GM21529 (cell line): ENCODE measurements around the gene SLC26A11.

Source experiments
- ATAC-seq: cut with Tn5 transposase; IDR thresholded peaks from one replicate; pipeline ENCODE4 v1.9.1; 2021; ENCODE audit not compliant: unreplicated experiment

The SLC26A11 gene

GRCh38 chr17:80220054-80220735 is at the start of gene SLC26A11, which contains the start of gene SGSH:
Gene SLC26A11 (plus strand): TSS chr17:80220427. CDS start chr17:80221561, 1,134 bp downstream.
Gene SGSH (minus strand): TSS chr17:80220333. CDS start chr17:80220313, 20 bp downstream.
- ATAC-seq = peak; percentile 34

DNA sequence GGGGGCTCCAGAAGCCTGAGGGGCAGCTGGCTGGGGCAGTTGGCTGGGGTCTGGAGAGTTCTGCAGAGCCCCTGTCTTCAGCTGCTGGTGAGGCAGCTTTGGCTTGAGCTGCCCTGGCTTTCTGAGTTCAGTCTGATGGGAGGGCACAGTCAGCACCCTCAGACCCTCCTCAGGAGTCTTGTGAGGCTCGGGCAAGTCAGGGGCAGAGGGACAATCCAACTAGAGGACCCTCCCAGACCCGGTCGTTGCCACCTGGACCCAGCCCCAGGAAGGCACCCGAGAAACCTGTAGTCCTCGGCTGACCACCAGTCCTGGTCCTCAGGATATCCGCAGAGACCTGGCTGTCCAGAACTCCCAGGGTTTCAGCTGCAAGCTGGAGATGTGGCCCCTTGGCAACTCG is 48.5 kb upstream of the SLC26A11 start:
- ATAC-seq = no peak

DNA sequence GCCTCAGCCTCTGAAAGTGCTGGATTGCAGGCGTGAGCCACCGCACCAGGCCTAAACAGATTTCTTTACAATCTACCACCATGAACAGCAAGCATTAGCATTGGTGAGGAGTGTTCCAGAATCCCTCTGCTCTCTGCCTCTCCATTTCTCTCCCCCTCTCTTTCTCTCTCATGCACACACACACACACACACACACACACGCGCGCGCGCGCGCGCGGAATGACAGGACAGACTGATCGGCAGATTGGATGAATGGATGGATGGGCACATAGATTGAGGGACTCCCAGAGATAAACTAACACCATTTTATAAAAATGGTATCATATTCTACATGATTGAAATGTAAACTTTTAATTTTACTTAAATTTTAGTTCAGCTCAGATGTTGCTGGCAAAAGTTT is 47.1 kb upstream of the SLC26A11 start:
- ATAC-seq = no peak

DNA sequence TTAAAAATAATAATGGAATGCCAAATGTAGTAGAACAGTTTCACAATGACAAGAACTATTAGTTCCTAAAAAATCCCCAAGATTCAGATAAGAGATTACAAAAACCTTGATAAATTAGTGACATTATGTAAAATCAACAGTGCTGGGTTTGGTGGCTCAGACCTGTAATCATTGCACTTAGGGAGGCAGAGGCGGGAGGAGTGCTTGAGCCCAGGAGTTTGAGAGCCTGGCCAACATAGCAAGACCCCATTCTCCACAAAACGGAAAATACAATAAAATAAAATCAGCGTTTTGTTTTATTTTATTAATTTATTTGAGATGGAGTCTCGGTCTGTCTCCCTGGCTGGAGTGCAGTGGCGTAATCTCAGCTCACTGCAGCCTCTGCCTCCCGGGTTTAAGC is 46.3 kb upstream of the SLC26A11 start:
- no peak for ATAC-seq

GRCh38 chr17:80176757-80177156 is 43.5 kb upstream of the SLC26A11 start:
- ATAC-seq = no peak

DNA sequence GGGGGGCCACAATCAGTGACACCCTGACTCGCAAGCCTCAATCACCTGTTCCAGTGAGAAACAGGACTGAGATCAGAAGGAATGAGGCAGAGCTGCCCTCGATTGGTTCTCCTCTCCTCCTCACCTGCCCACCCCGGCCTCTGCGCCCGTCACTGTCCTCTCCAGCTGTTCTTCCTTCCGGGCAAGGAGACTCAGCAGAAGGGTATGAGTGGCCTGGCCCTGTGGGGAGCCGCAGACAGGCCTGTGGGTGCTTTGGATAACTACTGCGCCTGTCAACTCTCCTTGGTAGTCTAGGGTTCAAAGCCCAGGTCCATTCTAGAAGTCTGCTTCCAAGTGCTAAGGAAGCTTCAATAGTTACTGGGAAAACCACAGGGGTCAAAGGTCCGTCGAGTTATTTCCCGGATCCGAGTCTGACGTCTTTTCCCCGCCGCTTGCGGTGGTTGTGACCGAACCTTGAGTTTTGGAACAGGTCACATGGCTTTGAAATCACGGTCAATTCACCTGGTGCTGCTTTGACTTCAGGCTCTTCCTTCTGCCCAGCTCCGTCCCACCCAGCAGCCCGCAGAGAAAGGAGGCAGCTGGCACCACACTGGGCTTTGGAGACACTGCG is 42.1 kb upstream of the SLC26A11 start:
- ATAC-seq = no peak

DNA sequence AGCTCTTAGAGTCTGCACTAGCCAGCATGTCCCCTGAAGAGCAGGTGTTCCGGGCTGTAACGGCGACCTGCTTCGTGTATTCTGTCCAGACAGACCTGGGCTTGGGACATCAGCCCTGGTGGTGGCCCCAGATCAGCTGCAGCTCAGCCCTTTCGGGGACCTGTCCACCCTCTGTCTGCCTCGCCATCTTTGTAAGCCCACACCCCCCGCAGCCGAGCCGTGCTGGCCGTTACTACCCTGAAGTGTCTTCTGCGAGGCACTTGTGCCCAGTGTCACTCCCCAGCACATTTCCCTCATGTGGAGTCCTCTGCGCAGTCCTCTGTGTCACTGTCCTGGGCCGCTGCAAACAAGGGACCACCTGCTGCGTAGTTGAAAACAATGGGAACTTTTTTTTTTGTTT is 40.0 kb upstream of the SLC26A11 start:
- no peak for ATAC-seq

DNA sequence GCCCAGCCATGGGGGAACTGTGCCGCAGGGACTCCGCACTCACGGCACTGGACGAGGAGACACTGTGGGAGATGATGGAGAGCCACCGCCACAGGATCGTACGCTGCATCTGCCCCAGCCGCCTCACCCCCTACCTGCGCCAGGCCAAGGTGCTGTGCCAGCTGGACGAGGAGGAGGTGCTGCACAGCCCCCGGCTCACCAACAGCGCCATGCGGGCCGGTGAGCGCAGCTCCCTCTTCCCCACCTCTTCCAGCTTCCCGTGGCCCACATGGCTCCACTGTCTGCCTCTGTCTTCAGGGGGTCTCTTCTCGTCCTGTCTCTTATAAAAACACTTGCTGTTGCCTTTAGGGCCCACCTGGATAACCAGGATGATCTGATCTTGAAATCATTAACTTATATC is 38.8 kb upstream of the SLC26A11 start:
- ATAC-seq = no peak

GRCh38 chr17:80182118-80182844 is 37.9 kb upstream of the SLC26A11 start:
- ATAC-seq = no peak

DNA sequence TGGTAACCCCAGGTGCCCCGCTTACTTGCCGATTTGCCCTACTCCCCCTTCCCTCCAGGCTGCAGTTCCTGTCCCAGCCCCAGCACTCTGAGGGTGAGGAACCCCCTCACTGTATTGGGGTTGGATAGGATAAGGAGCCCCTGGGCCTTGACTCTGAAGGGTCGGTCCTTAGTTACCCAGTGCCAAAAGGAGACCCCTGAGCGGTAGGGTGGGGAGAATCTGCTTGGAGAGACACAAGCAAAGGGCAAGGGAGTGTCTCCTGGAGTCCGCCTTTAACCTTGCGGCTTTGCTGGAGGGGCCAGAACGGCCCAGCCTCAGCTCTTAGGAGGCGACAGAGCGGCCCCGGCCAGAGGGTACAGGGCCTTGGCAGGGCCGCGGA is 37.4 kb upstream of the SLC26A11 start:
- ATAC-seq = no peak

DNA sequence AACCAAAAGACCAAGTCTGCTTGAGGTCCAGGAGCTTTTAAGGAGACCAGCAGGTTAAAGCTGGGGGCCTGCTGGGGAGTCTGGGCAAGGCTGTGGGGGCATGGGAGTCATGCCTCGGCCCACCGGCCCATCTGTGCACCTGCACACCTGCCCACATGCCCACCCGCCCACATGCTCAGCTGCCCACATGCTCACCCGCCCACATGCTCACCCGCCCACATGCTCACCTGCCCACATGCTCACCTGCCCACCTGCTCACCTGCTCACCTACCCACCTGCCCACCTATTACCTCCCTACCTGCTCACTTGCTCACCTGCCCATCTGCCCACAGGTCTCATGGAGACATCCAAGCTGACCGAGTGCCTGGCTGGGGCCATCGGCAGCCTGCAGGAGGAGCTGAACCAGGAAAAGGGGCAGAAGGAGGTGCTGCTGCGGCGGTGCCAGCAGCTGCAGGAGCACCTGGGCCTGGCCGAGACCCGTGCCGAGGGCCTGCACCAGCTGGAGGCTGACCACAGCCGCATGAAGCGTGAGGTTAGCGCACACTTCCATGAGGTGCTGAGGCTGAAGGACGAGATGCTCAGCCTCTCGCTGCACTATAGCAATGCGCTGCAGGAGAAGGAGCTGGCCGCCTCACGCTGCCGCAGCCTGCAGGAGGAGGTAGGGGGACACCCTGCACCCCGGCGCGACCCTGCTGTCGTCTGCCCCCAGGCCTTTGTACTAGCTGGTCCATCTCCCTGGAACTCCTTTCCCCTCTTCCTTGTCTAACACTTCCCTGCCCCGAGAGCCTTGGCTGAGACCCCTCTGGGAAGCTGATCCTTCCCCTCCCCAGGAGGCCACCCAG is 36.4 kb upstream of the SLC26A11 start:
- no peak for ATAC-seq

- ATAC-seq = no peak
Measured at GRCh38 chr17:80184423-80184714, 35.9 kb upstream of the SLC26A11 start.

DNA sequence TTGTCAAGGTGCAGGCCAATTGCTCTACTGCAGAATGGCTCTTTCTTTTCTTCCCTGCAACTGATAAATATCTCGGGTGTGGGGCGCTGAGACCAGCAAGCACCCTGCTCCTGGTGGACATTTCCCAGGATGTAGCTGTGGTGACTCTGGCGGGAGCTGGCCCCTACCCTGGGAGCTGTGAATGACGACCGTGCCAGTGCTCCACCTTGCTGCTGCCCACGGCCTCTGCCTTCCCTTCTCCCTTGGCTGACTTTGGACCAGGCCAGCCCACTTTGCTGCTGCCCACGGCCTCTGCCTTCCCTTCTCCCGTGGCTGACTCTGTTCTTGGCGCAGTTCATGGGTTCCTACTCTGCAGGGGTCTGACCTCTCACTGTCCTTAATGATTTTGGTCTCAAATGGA is 34.3 kb upstream of the SLC26A11 start:
- no peak for ATAC-seq

- no peak for ATAC-seq
Measured at GRCh38 chr17:80187090-80187489, 33.1 kb upstream of the SLC26A11 start.

- ATAC-seq = no peak
Measured at GRCh38 chr17:80187515-80187941, 32.7 kb upstream of the SLC26A11 start.

DNA sequence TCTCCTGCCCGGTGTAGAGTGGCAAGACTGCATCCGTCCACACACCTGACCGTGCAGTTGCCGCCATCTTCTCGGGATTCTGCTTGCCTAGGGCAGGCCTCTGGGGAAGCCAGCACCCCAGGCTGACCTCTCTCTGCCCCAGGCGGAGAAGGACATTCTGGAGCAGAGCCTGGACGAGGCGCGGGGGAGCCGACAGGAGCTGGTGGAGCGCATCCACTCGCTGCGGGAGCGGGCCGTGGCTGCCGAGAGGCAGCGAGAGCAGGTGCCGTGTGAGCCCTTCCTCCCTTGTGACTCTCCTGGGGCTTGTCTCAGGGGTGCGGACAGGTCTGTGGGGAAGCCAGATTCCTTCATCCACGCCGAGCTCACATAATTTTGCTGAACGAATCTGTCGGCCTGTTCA is 30.6 kb upstream of the SLC26A11 start:
- ATAC-seq = no peak

DNA sequence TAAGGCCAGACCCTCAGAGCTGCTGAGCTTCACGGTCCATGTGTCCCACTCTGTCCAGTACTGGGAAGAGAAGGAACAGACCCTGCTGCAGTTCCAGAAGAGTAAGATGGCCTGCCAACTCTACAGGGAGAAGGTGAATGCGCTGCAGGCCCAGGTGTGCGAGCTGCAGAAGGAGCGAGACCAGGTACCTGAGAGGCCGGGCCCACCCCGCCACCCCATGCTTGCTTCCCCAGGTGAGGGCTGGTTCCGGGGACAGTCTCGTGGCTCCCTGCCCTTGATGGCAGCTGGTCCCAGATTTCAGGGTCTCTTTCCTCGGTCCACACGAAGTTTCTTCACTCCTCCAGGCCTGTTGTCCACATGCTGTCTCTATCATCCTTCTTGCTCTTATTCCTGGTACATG is 29.5 kb upstream of the SLC26A11 start:
- no peak for ATAC-seq

- ATAC-seq = no peak
Measured at GRCh38 chr17:80191192-80191591, 29.0 kb upstream of the SLC26A11 start.

- ATAC-seq = no peak
Measured at GRCh38 chr17:80191865-80192661, 28.2 kb upstream of the SLC26A11 start.

DNA sequence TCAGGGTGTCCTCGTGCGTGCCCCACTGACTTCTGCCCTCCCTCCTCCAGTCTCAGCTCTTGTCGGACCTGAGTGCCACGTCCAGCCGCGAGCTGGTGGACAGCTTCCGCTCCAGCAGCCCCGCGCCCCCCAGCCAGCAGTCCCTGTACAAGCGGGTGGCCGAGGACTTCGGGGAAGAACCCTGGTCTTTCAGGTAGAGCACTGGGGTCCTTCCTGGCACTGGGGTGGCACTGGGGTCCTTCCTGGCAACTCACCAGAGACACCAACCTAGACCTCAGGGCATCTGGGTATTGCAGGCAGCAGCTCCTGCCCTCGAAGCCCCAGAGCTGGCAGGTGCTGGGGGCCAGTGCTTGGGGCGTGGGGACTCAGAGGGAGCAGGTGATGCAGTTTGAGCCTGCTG is 25.1 kb upstream of the SLC26A11 start:
- no peak for ATAC-seq
